HEK293T (cell line): ENCODE results near the gene NABP2.

Experiments
- ELF4 ChIP-seq: fragments of 450-650 bp; IDR thresholded peaks from 2 replicates; pipeline ENCODE4 v1.6.1; 2017; ENCODE audit warnings: antibody characterized with exemption
- FOXA1 ChIP-seq: fragments of 450-650 bp; IDR thresholded peaks from 2 replicates; pipeline ENCODE4 v1.6.1; 2016; ENCODE audit warnings: mild to moderate bottlenecking
- FOXM1 ChIP-seq: fragments of 450-650 bp; IDR thresholded peaks from 2 replicates; pipeline ENCODE4 v1.6.1; 2017; ENCODE audit warnings: mild to moderate bottlenecking, borderline replicate concordance
- LEF1 ChIP-seq: fragments of 450-650 bp; IDR thresholded peaks from 2 replicates; pipeline ENCODE4 v1.6.1; 2017; ENCODE audit warnings: mild to moderate bottlenecking, borderline replicate concordance
- PKNOX1 ChIP-seq: fragments of 450-650 bp; IDR thresholded peaks from 2 replicates; pipeline ENCODE4 v1.6.1; 2016
- SP1 ChIP-seq: fragments of 450-650 bp; IDR thresholded peaks from 2 replicates; pipeline ENCODE4 v1.6.1; 2017
- SUZ12 ChIP-seq: fragments of 450-650 bp; IDR thresholded peaks from 2 replicates; pipeline ENCODE4 v1.6.1; 2016; ENCODE audit warnings: mild to moderate bottlenecking

DNA sequence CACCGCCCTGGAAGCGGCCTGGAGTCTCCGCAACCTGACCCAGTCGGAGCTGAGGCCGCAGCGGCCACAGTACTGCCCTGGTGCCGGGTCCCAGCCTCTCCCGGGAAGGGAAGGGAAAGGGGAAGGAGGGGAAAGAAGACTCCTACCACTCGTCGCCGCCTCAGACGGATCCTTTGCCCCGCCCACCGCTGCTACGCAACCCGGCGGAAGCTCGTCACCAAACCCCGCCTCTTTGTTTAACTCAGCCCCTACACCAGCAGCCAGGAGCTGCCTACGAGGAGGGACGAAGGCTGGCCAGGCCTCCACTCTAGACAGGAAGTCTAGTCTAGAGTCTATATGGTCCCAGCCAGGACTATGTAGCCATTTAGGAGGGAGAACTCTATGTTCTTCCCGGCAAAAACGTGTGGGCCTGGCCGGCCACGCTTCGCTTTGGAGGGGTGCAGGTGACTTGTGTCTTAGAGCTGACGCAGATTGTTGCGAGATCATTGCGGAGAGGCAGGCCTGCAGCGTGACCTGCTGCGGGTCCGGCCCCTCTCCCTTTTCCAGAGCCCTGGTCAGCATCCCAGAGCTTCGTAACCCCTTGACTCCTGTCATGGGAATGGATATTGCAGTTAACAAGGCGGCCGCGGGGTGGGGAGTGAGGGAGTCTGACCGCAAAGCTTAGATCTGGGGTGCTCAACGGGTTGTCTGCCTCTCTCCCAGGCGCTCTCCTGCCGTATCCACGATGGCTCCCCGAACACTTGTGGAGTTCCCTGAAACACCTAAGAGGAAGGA, 2.2 kb upstream of the NABP2 start, which contains the start of gene RNF41:
- TF ChIP-seq FOXA1: no peak
- TF ChIP-seq FOXM1: no peak
- TF ChIP-seq ELF4: no peak; the same call in 1 of the 2 replicates
- no peak for TF ChIP-seq PKNOX1
- no peak for TF ChIP-seq LEF1
- no peak for TF ChIP-seq SUZ12
- no peak for TF ChIP-seq SP1
